Panc1 (cell line): ENCODE data around the gene PCLO.

Experiments
- POLR2AphosphoS5 ChIP-seq: IDR thresholded peaks from 2 replicates; pipeline ENCODE4 v1.6.1; 2012; ENCODE audit warnings: mild to moderate bottlenecking, low read depth, low read length, moderate library complexity
- TCF7L2 ChIP-seq: IDR thresholded peaks from 2 replicates; pipeline ENCODE4 v1.6.1; 2011; ENCODE audit warnings: mild to moderate bottlenecking, low read depth, low read length, inconsistent platforms
- TF ChIP-seq, protein P1 (sequence below): fragments of 450-650 bp; IDR thresholded peaks from 2 replicates; pipeline ENCODE4 v1.5.1; 2017; ENCODE audit warnings: mild to moderate bottlenecking

GRCh38 chr7:82840061-82840460 is 322.6 kb downstream of the PCLO start:
- no peak for TF ChIP-seq POLR2AphosphoS5
- TF ChIP-seq, protein P1, sequence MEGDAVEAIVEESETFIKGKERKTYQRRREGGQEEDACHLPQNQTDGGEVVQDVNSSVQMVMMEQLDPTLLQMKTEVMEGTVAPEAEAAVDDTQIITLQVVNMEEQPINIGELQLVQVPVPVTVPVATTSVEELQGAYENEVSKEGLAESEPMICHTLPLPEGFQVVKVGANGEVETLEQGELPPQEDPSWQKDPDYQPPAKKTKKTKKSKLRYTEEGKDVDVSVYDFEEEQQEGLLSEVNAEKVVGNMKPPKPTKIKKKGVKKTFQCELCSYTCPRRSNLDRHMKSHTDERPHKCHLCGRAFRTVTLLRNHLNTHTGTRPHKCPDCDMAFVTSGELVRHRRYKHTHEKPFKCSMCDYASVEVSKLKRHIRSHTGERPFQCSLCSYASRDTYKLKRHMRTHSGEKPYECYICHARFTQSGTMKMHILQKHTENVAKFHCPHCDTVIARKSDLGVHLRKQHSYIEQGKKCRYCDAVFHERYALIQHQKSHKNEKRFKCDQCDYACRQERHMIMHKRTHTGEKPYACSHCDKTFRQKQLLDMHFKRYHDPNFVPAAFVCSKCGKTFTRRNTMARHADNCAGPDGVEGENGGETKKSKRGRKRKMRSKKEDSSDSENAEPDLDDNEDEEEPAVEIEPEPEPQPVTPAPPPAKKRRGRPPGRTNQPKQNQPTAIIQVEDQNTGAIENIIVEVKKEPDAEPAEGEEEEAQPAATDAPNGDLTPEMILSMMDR, result no peak
- no peak for TF ChIP-seq TCF7L2
